Neural cell (in vitro differentiated cells): ENCODE results near the gene MSI2. TPM values are rescaled to one million over a fixed set of nuclear protein-coding genes. Genes with fewer than 3 reads are reported as not detected.

Experiments
- H2AFZ ChIP-seq: fragments of 200-600, 300-800 bp; sonication (generic), shearing (Covaris generic); 2 replicates; pipeline ENCODE4 v1.6.0; 2014; ENCODE audit warnings: low read depth, mild to moderate bottlenecking, antibody characterized with exemption, low read length, moderate library complexity
- H3F3A ChIP-seq: fragments of 200-600 bp; shearing (Covaris generic); 2 replicates; pipeline ENCODE4 v1.6.1; 2016; ENCODE audit warnings: mild to moderate bottlenecking, moderate library complexity, mixed read lengths, antibody characterized with exemption, low read length; ENCODE audit not compliant: insufficient read depth, poor library complexity, severe bottlenecking
- H3K27ac ChIP-seq: fragments of 200-600, 300-800 bp; sonication (generic), shearing (Covaris generic); 2 replicates; pipeline ENCODE4 v1.5.1; 2014; ENCODE audit warnings: mild to moderate bottlenecking, low read length, moderate library complexity
- H3K27me3 ChIP-seq: fragments of 300-800, 200-600 bp; sonication (generic), shearing (Covaris generic); 2 replicates; pipeline ENCODE4 v1.6.0; 2014; ENCODE audit warnings: mild to moderate bottlenecking, low read depth, low read length, moderate library complexity; ENCODE audit not compliant: insufficient read depth
- H3K36me3 ChIP-seq: fragments of 300-800, 200-600 bp; sonication (generic), shearing (Covaris generic); 2 replicates; pipeline ENCODE4 v1.5.1; 2014; ENCODE audit warnings: mild to moderate bottlenecking, antibody characterized with exemption, low read length, moderate library complexity; ENCODE audit not compliant: insufficient read depth
- H3K4me2 ChIP-seq: fragments of 300-800, 200-600 bp; sonication (generic), shearing (Covaris generic); 2 replicates; pipeline ENCODE4 v1.6.0; 2014; ENCODE audit warnings: mild to moderate bottlenecking, low read length
- H3K4me3 ChIP-seq: fragments of 300-800, 200-600 bp; sonication (generic), shearing (Covaris generic); 2 replicates; pipeline ENCODE4 v1.5.1; 2014; ENCODE audit warnings: mild to moderate bottlenecking, low read length, moderate library complexity
- H3K79me2 ChIP-seq: fragments of 200-600 bp; shearing (Covaris generic); replicated peaks from 2 replicates; pipeline ENCODE4 v1.6.0; 2014; ENCODE audit warnings: mild to moderate bottlenecking, low read length, moderate library complexity; ENCODE audit not compliant: insufficient read depth
- H3K9ac ChIP-seq: fragments of 300-800, 200-600 bp; sonication (generic), shearing (Covaris generic); 2 replicates; pipeline ENCODE4 v1.6.1; 2016; ENCODE audit warnings: mild to moderate bottlenecking, low read length, mixed read lengths
- H3K9me2 ChIP-seq: fragments of 200-600 bp; shearing (Covaris generic); 2 replicates; pipeline ENCODE4 v1.6.1; 2016; ENCODE audit warnings: mild to moderate bottlenecking, low read length, mixed read lengths; ENCODE audit not compliant: insufficient read depth
- H3K9me3 ChIP-seq: fragments of 200-600, 300-800 bp; sonication (generic), shearing (Covaris generic); 2 replicates; pipeline ENCODE4 v1.6.1; 2016; ENCODE audit warnings: mild to moderate bottlenecking, mixed run types, low read length, moderate library complexity, mixed read lengths
- H4K20me1 ChIP-seq: fragments of 200-600 bp; shearing (Covaris generic); 2 replicates; pipeline ENCODE4 v1.6.1; 2016; ENCODE audit warnings: mild to moderate bottlenecking, mixed run types; ENCODE audit not compliant: insufficient read depth
- CTCF ChIP-seq: fragments of 450-650 bp; IDR thresholded peaks from 2 replicates; pipeline ENCODE4 v1.5.1; 2014; ENCODE audit warnings: antibody characterized with exemption, mild to moderate bottlenecking, moderate library complexity; ENCODE audit not compliant: poor library complexity, severe bottlenecking
- EP300 ChIP-seq: fragments of 450-650 bp; conservative IDR thresholded peaks from 2 replicates; pipeline ENCODE4 v1.6.1; 2014; ENCODE audit warnings: antibody characterized with exemption, mild to moderate bottlenecking, moderate library complexity; ENCODE audit not compliant: poor library complexity, severe bottlenecking
- EZH2 ChIP-seq: fragments of 200-600, 300-800 bp; shearing (Covaris generic), sonication (generic); IDR thresholded peaks from 2 replicates; pipeline ENCODE4 v1.6.1; 2014; ENCODE audit warnings: antibody characterized with exemption, low read length, borderline replicate concordance, mild to moderate bottlenecking; ENCODE audit not compliant: insufficient read depth, poor library complexity, severe bottlenecking
- MXI1 ChIP-seq: fragments of 450-650 bp; conservative IDR thresholded peaks from 2 replicates; pipeline ENCODE4 v1.6.1; 2014; ENCODE audit warnings: antibody characterized with exemption, mild to moderate bottlenecking; ENCODE audit not compliant: poor library complexity, severe bottlenecking
- POLR2AphosphoS5 ChIP-seq: IDR thresholded peaks from 2 replicates; pipeline ENCODE4 v1.6.1; 2012
- RAD21 ChIP-seq: fragments of 450-650 bp; conservative IDR thresholded peaks from 2 replicates; pipeline ENCODE4 v1.6.1; 2014; ENCODE audit warnings: antibody characterized with exemption, mild to moderate bottlenecking, moderate library complexity
- REST ChIP-seq: IDR thresholded peaks from 2 replicates; pipeline ENCODE4 v1.6.1; 2012; ENCODE audit warnings: borderline replicate concordance
- SMC3 ChIP-seq: fragments of 450-650 bp; conservative IDR thresholded peaks from 2 replicates; pipeline ENCODE4 v1.6.1; 2014; ENCODE audit warnings: antibody characterized with exemption, mild to moderate bottlenecking, moderate library complexity; ENCODE audit not compliant: poor library complexity
- TAF1 ChIP-seq: IDR thresholded peaks from 2 replicates; pipeline ENCODE4 v1.6.1; 2012; ENCODE audit warnings: low read depth
- polyA plus RNA-seq: library from polyadenylated mRNA; depleted of rRNA; stranded (reverse); fragments of >200 nt; gene quantifications from 2 replicates; pipeline ENCODE4 v1.2.3, GENCODE V29; 2014

The MSI2 gene
- polyA plus RNA-seq, 1 donor from 2014 or later: 61.4 TPM

- H3K4me3 ChIP-seq: no peak overlapping the region
- H2AFZ ChIP-seq: no peak overlapping the region
- no peak for TF ChIP-seq EP300
- TF ChIP-seq RAD21: no peak
- TF ChIP-seq REST: no peak
- no peak for TF ChIP-seq TAF1
- no peak for TF ChIP-seq CTCF
- no peak for TF ChIP-seq MXI1
- TF ChIP-seq EZH2: no peak
- no peak for TF ChIP-seq SMC3
- no peak for TF ChIP-seq POLR2AphosphoS5
- H3K4me2 ChIP-seq: no peak overlapping the region
- no peak overlapping the region for H3K9ac ChIP-seq
- no peak overlapping the region for H3K27ac ChIP-seq
- no peaks in the 10 kb centered on the region for H3K79me2 ChIP-seq
- H3K9me3 ChIP-seq: no peaks in the 10 kb centered on the region
- H3F3A ChIP-seq: no peaks in the 10 kb centered on the region
- no peaks in the 10 kb centered on the region for H4K20me1 ChIP-seq
- H3K36me3 ChIP-seq: no peaks in the 10 kb centered on the region
- H3K27me3 ChIP-seq: no peaks in the 10 kb centered on the region
- H3K9me2 ChIP-seq: no peaks in the 10 kb centered on the region
Observed at GRCh38 chr17:57714665-57715180, 458.4 kb downstream of the MSI2 start.

- Histone ChIP-seq H3K27me3 (no peaks in the 10 kb centered on the region), H3K36me3 (no peaks in the 10 kb centered on the region), H3K9me3 (no peaks in the 10 kb centered on the region), H3F3A (no peaks in the 10 kb centered on the region), H3K4me3 (no peak overlapping the region), H3K79me2 (no peaks in the 10 kb centered on the region), H4K20me1 (no peaks in the 10 kb centered on the region), H3K9ac (no peak overlapping the region), H2AFZ (no peak overlapping the region), H3K9me2 (no peaks in the 10 kb centered on the region), H3K4me2 (no peak overlapping the region), H3K27ac (no peak overlapping the region)
- TF ChIP-seq SMC3: no peak
- TF ChIP-seq POLR2AphosphoS5: no peak
- TF ChIP-seq EP300: no peak
- TF ChIP-seq TAF1: no peak
- no peak for TF ChIP-seq MXI1
- TF ChIP-seq EZH2: no peak
- TF ChIP-seq CTCF: no peak
- TF ChIP-seq REST: no peak
- TF ChIP-seq RAD21: no peak
Observed at GRCh38 chr17:57715981-57716380, 459.7 kb downstream of the MSI2 start.
